OCI-LY1 (cell line): ENCODE results near the gene AGK.

Experiments
- H2AFZ ChIP-seq: fragments of 200-600 bp; sonication (generic), shearing (Covaris generic); 2 replicates; pipeline ENCODE4 v1.6.0; 2014; ENCODE audit warnings: antibody characterized with exemption, mild to moderate bottlenecking, low read length
- H3F3A ChIP-seq: fragments of 200-600 bp; sonication (generic), shearing (Covaris generic); 2 replicates; pipeline ENCODE4 v1.6.0; 2014; ENCODE audit warnings: mild to moderate bottlenecking, antibody characterized with exemption, low read length, moderate library complexity; ENCODE audit not compliant: insufficient read depth
- H3K27ac ChIP-seq: fragments of 200-600 bp; sonication (generic); 2 replicates; pipeline ENCODE4 v1.5.1; 2014; ENCODE audit warnings: low read length, mixed run types, mild to moderate bottlenecking, low read depth; ENCODE audit not compliant: poor library complexity, severe bottlenecking
- H3K27me3 ChIP-seq: fragments of 200-600 bp; sonication (generic); 2 replicates; pipeline ENCODE4 v1.6.0; 2014; ENCODE audit warnings: antibody characterized with exemption, mild to moderate bottlenecking, low read length, moderate library complexity; ENCODE audit not compliant: insufficient read depth
- H3K36me3 ChIP-seq: fragments of 200-600 bp; sonication (generic); 2 replicates; pipeline ENCODE4 v1.6.1; 2014; ENCODE audit warnings: mild to moderate bottlenecking, antibody characterized with exemption, low read length, moderate library complexity, mixed read lengths; ENCODE audit not compliant: insufficient read depth
- H3K4me1 ChIP-seq: fragments of 200-600 bp; sonication (generic); 2 replicates; pipeline ENCODE4 v1.5.1; 2014; ENCODE audit warnings: mild to moderate bottlenecking, low read length, moderate library complexity; ENCODE audit not compliant: insufficient read depth, severe bottlenecking
- H3K4me2 ChIP-seq: fragments of 200-600 bp; sonication (generic), shearing (Covaris generic); 2 replicates; pipeline ENCODE4 v1.6.1; 2014; ENCODE audit warnings: low read length
- H3K4me3 ChIP-seq: fragments of 200-600 bp; sonication (generic); 2 replicates; pipeline ENCODE4 v1.5.1; 2014; ENCODE audit warnings: low read length, low read depth, mild to moderate bottlenecking, mixed read lengths; ENCODE audit not compliant: poor library complexity, severe bottlenecking
- H3K79me2 ChIP-seq: fragments of 200-600 bp; shearing (Covaris generic); 2 replicates; pipeline ENCODE4 v1.6.1; 2016; ENCODE audit warnings: mixed run types, low read length, mixed read lengths; ENCODE audit not compliant: insufficient read depth
- H3K9ac ChIP-seq: fragments of 200-600 bp; sonication (generic), shearing (Covaris generic); 2 replicates; pipeline ENCODE4 v1.6.1; 2014; ENCODE audit warnings: mild to moderate bottlenecking, low read length, mixed read lengths
- H3K9me2 ChIP-seq: fragments of 200-600 bp; sonication (generic), shearing (Covaris generic); 2 replicates; pipeline ENCODE4 v1.6.1; 2014; ENCODE audit warnings: low read depth, mild to moderate bottlenecking, low read length, mixed read lengths
- H3K9me3 ChIP-seq: fragments of 200-600 bp; shearing (Covaris generic); 2 replicates; pipeline ENCODE4 v1.6.1; 2014; ENCODE audit warnings: low read length, mixed read lengths
- H4K20me1 ChIP-seq: fragments of 200-600 bp; sonication (generic), shearing (Covaris generic); 2 replicates; pipeline ENCODE4 v1.6.0; 2016; ENCODE audit warnings: mild to moderate bottlenecking, low read length; ENCODE audit not compliant: insufficient read depth
- EZH2 ChIP-seq: fragments of 200-600 bp; sonication (generic), shearing (Covaris generic); IDR thresholded peaks from 2 replicates; pipeline ENCODE4 v1.8.0; 2017; ENCODE audit warnings: borderline replicate concordance, mixed run types, mild to moderate bottlenecking, antibody characterized with exemption, low read length, moderate library complexity, mixed read lengths
- TF ChIP-seq, protein P1 (sequence below): fragments of 200-600 bp; sonication (generic), shearing (Covaris generic); IDR thresholded peaks from 2 replicates; pipeline ENCODE4 v1.5.1; 2017; ENCODE audit warnings: mild to moderate bottlenecking, antibody characterized with exemption, low read length, moderate library complexity, mixed read lengths

Gene AGK

GRCh38 chr7:141697211-141697871, 146.1 kb downstream of the AGK start:
- TF ChIP-seq, protein P1, sequence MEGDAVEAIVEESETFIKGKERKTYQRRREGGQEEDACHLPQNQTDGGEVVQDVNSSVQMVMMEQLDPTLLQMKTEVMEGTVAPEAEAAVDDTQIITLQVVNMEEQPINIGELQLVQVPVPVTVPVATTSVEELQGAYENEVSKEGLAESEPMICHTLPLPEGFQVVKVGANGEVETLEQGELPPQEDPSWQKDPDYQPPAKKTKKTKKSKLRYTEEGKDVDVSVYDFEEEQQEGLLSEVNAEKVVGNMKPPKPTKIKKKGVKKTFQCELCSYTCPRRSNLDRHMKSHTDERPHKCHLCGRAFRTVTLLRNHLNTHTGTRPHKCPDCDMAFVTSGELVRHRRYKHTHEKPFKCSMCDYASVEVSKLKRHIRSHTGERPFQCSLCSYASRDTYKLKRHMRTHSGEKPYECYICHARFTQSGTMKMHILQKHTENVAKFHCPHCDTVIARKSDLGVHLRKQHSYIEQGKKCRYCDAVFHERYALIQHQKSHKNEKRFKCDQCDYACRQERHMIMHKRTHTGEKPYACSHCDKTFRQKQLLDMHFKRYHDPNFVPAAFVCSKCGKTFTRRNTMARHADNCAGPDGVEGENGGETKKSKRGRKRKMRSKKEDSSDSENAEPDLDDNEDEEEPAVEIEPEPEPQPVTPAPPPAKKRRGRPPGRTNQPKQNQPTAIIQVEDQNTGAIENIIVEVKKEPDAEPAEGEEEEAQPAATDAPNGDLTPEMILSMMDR, result no peak
- no peak for TF ChIP-seq EZH2
- Histone ChIP-seq H3K4me1 (peaks cover 8% of the 10 kb centered on the region), H3K27me3 (no peaks in the 10 kb centered on the region; the same call in 1 of the 2 replicates), H4K20me1 (0 out of 2 replicates have a peak, but pooled peaks cover 2% of the 10 kb centered on the region), H3K36me3 (no peaks in the 10 kb centered on the region), H3K9ac (no peak overlapping the region), H3K4me3 (no peak overlapping the region), H2AFZ (no peak overlapping the region), H3K79me2 (no peaks in the 10 kb centered on the region), H3K27ac (no peak overlapping the region), H3K9me2 (no peaks in the 10 kb centered on the region), H3K4me2 (no peak overlapping the region), H3K9me3 (no peaks in the 10 kb centered on the region), H3F3A (no peaks in the 10 kb centered on the region)

GRCh38 chr7:141698247-141699015, 147.2 kb downstream of the AGK start:
- Histone ChIP-seq H3K4me3 (no peak overlapping the region), H3K4me2 (no peak overlapping the region), H3K79me2 (no peaks in the 10 kb centered on the region)

DNA sequence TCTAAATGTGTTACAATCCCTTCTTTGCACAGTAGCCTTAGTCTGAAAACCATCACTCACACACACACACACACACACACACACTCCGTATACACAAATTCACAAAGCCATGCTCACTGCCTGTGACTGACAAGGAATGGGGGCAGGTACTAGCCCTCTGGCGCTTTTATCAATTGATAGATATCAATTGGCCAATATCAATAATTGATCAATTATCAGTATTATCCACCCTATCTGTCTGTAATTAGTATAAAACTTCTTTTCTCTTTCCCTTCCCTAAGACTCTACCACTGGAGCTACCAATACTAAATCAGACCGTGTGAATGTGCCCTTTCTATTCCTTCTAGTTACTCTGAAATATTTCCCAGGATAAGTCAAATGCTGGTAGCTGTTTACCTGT, 148.7 kb downstream of the AGK start:
- Histone ChIP-seq H3K79me2 (no peaks in the 10 kb centered on the region), H3K9ac (no peak overlapping the region), H3K27me3 (peaks cover under 1% of the 10 kb centered on the region; the same call in 1 of the 2 replicates), H3K9me2 (no peaks in the 10 kb centered on the region), H3K4me2 (no peak overlapping the region), H3F3A (no peaks in the 10 kb centered on the region), H3K36me3 (no peaks in the 10 kb centered on the region), H2AFZ (no peak overlapping the region), H3K4me1 (peaks cover 13% of the 10 kb centered on the region), H4K20me1 (no peaks in the 10 kb centered on the region), H3K4me3 (no peak overlapping the region), H3K9me3 (no peaks in the 10 kb centered on the region), H3K27ac (no peak overlapping the region)
- TF ChIP-seq, protein P1, result no peak
- TF ChIP-seq EZH2, result no peak

More at GRCh38 chr7:141698247-141699015, 147.2 kb downstream of the AGK start:
- Histone ChIP-seq H3K4me1 (peaks cover 13% of the 10 kb centered on the region), H3K9ac (no peak overlapping the region), H2AFZ (no peak overlapping the region), H3K36me3 (no peaks in the 10 kb centered on the region), H3K27me3 (no peaks in the 10 kb centered on the region; the same call in 1 of the 2 replicates), H4K20me1 (no peaks in the 10 kb centered on the region), H3K9me2 (no peaks in the 10 kb centered on the region), H3F3A (no peaks in the 10 kb centered on the region), H3K9me3 (no peaks in the 10 kb centered on the region), H3K27ac (no peak overlapping the region)
- TF ChIP-seq, protein P1, result no peak
- no peak for TF ChIP-seq EZH2
